SW480 (cell line): ENCODE data around the gene SPNS2.

Source experiments
- DNase-seq: peaks from one replicate; pipeline ENCODE4 v3.0.0-alpha.2; 2016; ENCODE audit warnings: low spot score

The SPNS2 gene

DNA sequence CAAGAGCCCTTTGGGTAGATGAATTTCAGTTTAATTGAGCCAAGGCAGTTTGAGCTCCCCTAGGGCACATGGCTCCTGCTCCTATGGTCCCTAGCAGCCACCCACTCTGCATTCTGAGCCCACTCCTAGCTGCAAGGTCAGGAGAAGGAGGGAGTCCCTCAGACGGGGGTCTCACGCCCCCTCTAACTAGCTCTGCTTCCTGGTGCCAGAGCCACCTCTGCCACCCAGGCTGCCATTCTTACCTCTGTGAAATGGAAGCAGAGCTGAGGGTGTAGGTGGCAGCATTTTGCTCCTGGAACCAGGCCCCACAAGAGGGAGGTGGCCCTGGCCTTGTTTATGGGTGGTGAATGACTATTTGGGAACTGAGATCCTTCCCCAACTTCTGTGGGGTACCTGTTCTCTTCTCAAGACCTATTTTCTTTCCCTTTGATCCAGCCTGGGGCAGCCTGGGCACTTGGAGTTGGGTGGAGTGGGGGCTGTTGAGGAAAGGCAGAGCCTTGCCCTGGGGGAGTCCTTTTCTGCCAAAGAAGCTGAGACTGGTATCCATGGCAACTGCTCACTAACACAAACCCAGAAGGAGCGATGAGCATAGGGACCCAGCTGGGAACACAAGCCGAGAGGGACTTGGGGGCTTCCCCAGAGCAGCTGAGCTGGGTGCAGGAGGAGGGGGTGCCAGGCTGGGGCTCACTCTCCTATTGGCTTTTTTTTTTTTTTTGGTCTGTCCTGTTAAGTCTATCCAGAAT lies 4.8 kb downstream of the SPNS2 start:
- no peak for DNase-seq

DNA sequence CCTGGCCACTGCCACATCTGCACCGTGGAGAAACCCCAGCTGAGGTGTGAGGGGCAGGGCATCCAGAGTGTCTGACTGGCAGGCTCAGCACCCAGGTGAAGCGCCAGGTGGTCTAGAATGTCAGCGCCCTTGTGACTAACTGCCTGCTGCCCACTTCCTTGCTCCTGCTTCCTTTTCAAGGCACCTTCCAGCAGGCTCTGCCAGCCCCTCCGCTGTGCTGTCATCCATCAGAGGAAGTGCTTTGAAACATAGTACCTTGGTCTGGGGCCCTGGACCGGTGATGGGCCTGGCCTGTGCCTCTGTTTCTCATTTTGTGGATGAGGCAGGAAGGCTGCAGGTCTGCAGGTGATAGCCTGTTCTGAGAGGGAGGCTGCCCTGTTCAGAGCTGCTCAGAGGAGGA lies 5.5 kb downstream of the SPNS2 start:
- no peak for DNase-seq

GRCh38 chr17:4505187-4505586 lies 6.5 kb downstream of the SPNS2 start:
- no peak for DNase-seq

DNA sequence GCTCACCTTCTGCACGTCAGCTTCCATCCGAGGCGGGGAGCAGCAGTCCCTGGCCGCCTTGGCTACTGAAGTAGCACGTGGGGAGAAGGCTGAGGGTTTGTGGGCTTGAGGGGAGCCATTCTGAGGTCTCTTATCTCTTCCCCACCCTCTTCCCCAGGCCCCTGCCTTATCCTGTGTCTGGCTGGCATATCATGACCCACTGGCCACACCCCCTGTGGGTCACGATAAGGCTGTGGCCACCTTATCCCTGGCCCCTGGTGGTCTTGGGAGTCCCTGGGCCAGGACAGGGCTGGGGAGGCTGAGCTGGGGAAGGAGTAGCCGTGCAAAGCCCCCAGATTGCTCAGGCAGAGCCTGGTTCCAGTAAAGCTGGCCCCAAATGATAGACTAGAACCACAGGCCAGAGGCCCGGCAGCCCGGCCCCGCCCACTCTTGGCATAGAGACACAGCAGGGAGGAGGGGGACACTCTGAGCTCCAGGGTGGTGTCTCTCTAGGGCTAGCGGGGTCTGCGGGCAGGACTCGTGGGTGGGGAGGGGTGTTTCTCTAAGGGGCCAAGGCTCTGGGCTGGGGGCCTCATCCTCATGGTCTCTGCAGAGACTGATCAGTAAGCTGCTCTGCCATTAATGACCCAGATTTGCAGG lies 7.6 kb downstream of the SPNS2 start:
- DNase-seq: no peak

- DNase-seq: no peak
These were observed 8.2 kb downstream of the SPNS2 start for GRCh38 chr17:4506892-4507291.

GRCh38 chr17:4507361-4508111 lies 8.9 kb downstream of the SPNS2 start:
- DNase-seq: no peak

GRCh38 chr17:4508207-4508606 lies 9.5 kb downstream of the SPNS2 start:
- DNase-seq: no peak

DNA sequence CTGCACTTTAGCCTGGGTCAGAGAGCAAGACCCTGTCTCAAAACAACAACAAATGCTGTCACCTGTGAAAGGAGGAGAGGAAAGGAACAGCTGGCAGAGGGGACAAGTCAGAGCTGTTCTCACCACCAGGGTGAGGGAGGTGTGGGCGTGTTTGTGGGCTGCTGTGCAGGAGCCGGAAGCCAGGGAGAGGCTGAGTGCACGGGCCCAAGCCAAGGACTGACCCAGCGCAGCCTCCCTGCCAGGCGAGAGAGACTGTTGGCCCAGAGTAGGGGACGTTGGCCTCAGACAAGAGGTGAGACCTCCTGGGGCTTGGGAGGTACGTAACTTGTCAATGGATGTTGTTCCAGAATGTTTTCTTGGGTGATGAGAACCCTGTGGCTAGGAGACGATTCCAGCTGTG lies 10.7 kb downstream of the SPNS2 start:
- no peak for DNase-seq

DNA sequence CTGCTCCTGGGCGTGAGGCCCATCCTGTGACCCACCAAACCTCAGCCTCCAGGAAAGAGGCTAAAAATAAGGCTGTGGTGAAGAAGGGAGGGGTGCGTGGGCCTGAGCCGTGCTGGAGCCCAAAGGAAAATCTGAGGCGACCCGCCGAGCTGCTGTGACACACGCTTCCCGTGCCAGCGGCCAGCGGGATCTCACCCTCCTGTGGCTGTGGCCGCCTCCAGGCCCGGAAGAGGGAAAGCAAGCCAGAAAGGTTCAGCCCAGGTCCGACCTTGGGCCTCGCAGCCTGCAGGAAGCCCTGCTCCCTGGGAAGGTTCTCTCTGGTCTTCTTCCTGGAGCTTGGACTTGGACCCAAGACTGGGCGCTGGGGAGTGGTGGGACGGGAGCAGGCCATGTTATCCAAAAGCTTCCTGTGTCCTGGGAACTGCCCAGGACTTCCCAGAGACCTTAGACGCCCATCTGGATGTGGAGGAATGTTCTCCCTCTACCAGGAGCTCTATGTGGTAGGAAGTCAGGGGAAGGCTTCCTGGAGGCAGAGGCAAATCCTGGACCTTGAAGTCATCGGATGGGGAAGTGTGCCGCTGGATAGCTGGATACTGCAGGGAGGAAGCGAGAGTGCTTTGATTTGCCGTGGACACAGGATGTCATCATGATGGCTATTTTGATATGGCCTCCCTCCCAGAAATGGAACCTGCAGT lies 11.4 kb downstream of the SPNS2 start:
- DNase-seq: no peak

DNA sequence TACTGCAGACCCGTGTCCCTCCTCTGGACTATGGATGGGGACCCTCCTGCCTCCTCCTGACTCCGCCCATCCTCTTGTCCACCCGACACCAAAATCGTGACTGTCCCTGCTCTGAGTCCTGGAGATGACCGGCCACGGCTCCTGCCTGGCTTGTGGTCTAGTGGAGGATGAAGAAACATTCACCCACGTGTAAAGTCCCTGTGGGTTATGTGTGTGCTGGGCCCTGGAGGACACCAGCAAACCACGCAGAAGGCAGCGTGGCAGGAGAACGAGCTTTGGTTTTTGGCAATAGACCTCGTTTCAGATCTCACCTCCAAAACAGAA lies 11.9 kb downstream of the SPNS2 start:
- DNase-seq: no peak

GRCh38 chr17:4511199-4511932 lies 12.7 kb downstream of the SPNS2 start:
- no peak for DNase-seq

DNA sequence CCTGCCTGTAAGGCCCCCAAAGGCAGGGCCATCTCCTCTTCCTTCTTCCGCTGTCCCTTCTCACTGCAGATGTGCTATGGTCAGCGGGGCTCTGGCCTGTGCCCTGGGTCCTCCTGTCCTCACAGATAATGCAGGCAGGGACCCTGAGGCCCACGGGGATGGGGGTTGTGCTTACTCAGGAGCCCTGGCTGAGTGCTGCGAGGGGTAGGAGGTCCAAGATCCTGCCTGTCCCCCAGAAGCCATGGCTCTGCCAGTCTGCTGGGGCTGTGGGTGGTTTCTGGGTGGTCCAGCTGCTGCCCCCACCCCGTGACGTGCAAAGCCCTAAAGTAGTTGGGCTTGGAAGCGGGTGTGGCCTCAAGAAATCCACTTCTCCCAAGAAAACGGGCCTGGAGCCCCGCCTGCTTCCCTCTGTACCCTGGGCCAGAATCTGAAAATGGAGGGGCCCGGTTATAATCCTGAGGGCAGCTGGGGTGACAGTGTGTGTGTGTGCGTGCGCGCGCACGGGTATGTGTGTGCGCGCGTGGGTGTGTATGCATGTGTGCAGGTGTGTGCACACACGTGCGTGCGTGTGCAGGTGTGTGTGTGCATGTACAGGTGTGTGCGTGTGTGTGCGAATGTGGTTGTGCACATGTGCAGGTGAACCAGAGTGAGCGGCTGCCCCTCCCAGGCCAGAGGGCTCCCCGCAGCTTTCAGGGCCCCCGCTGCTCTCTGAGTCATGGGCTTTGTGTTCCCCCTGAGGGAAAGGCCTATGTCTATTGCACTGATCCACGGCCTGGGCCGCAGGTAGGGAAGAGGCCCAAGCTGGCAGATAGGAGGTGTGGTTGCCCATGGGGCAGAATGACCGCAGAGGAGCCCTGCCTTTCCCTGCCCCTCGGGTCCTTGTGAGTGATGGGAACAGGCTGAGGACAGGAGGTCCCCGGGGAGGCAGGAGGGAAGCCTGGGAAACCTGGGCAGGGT lies 13.8 kb downstream of the SPNS2 start:
- DNase-seq: no peak

DNA sequence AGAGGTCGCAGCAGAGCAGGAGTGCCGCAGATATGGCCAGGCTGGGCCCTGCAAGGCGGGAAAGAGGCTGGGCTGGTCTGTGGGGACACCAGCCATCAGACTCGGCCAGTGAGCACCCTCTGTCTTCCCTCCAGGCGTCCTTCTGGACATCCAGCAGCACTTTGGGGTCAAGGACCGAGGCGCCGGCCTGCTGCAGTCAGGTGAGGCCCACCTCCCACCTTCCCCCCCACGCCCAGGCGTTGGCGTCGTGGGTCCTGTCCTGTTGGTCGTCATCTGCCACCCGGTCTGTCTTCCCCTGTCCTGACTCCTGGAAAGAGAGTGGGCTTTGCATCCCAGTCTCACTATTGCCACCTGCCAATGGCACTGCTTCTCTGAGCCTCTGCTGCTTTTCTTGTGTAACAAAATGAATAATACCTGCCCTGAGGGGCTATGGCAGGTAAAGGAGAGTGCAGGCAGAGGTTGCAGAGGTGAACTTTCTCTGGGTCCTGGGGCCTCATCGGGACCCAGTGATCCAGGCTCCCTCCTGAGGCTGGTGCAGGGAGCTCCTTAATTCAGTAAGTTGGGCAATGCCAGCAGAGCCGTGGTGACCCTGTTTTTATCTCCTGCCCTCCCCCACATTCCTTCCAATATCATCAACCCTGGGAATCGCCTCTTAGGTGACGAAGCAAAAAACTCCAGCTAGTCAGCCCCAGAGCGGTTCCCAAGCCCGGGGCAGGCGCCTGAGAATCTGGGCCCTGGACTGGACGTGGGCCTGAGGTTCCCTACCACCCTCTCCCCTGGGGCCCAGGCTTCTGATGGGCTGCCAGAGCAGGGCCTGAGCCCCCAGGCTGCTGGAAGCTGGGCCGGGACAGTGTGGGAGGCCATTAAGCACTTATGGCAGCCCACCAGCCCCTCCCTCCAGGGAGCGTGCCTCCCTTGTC lies 14.7 kb downstream of the SPNS2 start:
- no peak for DNase-seq

DNA sequence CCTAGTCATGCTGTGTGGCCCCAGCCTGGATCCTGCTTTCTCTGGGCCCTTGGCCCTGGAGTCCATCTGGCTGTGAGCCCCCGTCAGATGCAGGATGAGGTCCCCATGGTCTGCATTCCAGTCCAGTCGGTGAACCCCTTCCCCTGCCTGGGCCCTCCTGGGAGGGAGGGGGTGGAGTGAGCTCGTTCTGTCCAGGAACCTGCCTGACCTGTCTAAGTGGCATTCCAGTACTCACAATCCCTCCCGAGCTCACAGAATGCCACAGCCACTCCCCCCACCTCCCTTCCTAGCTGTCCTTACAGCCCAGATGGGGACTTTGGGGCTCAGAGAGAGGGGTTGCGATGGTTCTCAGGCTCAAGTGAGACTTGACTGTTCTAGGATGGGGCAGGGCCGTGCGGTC lies 15.5 kb downstream of the SPNS2 start:
- no peak for DNase-seq

GRCh38 chr17:4514779-4515178 lies 16.1 kb downstream of the SPNS2 start:
- DNase-seq: no peak

GRCh38 chr17:4515501-4515900 lies 16.8 kb downstream of the SPNS2 start:
- DNase-seq: no peak

DNA sequence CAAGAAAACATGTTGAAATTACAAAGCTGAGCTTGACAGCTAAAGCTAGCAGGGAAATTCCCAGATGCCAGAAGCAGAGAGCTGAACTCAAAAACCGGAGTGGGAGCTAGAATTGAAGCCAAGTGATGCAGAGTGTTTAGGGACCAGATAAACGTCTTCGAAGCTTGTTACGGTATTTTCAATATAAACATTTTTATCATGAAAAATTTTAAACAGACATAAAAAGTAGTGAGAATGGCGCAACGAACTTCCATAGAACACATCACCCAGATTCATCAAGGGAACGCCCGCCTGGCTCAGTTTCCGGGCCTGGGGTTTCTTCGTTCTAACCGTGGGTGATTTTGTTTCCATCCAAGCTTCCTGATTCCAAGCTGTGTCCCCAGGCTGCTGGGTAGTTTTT lies 18.1 kb downstream of the SPNS2 start:
- no peak for DNase-seq

- no peak for DNase-seq
These were observed 20.2 kb downstream of the SPNS2 start for GRCh38 chr17:4518901-4519300.

DNA sequence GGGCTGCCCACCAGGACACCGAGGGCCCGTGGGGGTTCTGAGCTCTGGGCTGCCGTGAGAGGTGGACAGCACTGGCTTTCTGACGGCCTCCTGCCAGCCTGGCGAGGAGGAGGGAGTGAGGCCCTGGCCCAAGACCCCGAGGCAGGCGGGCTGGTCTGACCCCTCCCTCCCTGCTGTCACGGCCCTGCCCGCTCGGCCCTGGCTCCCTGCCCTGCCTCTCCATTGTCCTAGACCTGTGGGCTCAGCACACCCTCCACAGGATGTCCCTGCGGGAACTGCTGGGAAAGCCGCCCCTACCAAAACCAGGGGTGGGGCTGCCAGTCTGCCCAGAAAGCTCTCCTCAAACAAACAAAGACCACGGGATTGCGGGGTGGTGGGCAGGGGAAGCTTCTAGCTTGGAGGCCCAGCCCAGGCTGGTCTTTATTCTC lies 20.7 kb downstream of the SPNS2 start:
- no peak for DNase-seq
